ENCODE data around the gene AHCYL1. TPM values are rescaled to one million over a fixed set of nuclear protein-coding genes. Genes with fewer than 3 reads are reported as not detected.

Gene AHCYL1
- total RNA-seq, 1 experiment from 2014 or later, result 89.6 TPM

DNA sequence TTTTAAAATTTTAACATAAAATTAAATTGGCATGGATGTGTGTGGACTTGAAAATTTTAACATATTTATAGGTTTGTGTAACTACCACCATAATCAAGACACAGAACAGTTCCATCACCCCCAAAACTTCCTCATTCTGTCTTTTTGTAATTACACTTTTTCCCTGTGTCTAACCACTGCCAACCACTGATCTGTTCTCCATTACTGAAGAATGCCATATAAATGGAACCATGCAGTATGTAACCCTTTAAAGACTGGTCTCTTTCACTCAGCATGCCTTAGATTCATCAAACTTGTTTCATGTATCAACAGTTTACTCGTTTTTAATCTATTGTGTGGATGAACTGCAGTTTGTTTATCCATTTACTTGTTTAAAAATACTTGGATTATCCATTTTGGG lies 13.0 kb upstream of the AHCYL1 start:
- no peaks in the 10 kb centered on the region for H3K27me3 ChIP-seq (replicated peaks; ENCODE audit: insufficient read depth, low read depth, low read length, poor library complexity)
- CTCF ChIA-PET, result interaction anchor here (0.8 kb wide), 1 partner anchor 12 kb away, joined by 4 read pairs; no protein-coding TSS in a partner anchor
- no peak for DNase-seq (ENCODE audit: low spot score)
- no peaks in the 10 kb centered on the region for H3K36me3 ChIP-seq (ENCODE audit: insufficient read depth, low read length, poor library complexity, severe bottlenecking)
- intact Hi-C loops (cut with micrococcal nuclease; ENCODE audit: unreplicated experiment), result no loop called here
- H3K4me1 ChIP-seq (ENCODE audit: insufficient read depth, low read length, poor library complexity, severe bottlenecking), result no peaks in the 10 kb centered on the region
- no TSS peak for BruUV-seq (replicated peaks)
- H3K9me3 ChIP-seq (ENCODE audit: low read depth, low read length, poor library complexity, severe bottlenecking), result no peaks in the 10 kb centered on the region
- POLR2A ChIA-PET (ENCODE audit: low non-redundant PET), result interaction anchor here (0.6 kb wide), 1 partner anchor 63 kb away, joined by 4 read pairs; the partner anchor contains the start of gene STRIP1
- TF ChIP-seq CTCF (conservative IDR thresholded peaks at IDR 0.05; ENCODE audit: low read depth, low read length), result no peak
- no peak for TF ChIP-seq EZH2 (IDR thresholded peaks at IDR 0.05; ENCODE audit: borderline replicate concordance, low read depth, low read length, poor library complexity, severe bottlenecking)
- no peak overlapping the region for H3K4me3 ChIP-seq (ENCODE audit: low read depth, low read length, poor library complexity, severe bottlenecking)
- no peak overlapping the region for H3K27ac ChIP-seq (ENCODE audit: low read depth, low read length, poor library complexity, severe bottlenecking)

- H3K27ac ChIP-seq (ENCODE audit: low read depth, low read length, poor library complexity, severe bottlenecking), result no peak overlapping the region
- BruUV-seq (replicated peaks), result no TSS peak
Observed at GRCh38 chr1:109974191-109974590, 10.4 kb upstream of the AHCYL1 start.

DNA sequence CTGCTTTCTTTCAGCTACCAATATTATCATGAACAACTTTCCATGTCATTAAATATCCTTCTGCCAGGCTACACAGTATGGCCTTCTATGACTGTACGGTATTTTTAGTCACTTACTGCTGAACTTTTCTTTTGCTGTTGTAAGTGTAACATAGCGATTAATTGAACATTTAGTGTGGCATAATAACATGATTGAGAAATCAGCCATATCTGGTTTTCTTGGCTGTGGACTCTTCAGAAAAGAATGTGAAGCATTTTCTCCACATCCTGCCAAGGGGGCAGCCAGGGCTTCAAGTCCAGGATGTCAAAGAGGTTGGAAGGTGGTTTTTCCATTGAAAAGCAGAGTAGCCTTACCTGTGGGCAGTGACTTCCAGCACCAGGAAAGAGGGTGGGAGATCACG lies 8.8 kb upstream of the AHCYL1 start:
- POLR2A ChIA-PET (ENCODE audit: low non-redundant PET), result no interaction called here
- intact Hi-C loops (cut with micrococcal nuclease; ENCODE audit: unreplicated experiment), result no loop called here
- Histone ChIP-seq H3K4me3 (ENCODE audit: low read depth, low read length, poor library complexity, severe bottlenecking) (no peak overlapping the region), H3K27me3 (replicated peaks; ENCODE audit: insufficient read depth, low read depth, low read length, poor library complexity) (no peaks in the 10 kb centered on the region), H3K36me3 (ENCODE audit: insufficient read depth, low read length, poor library complexity, severe bottlenecking) (no peaks in the 10 kb centered on the region), H3K9me3 (ENCODE audit: low read depth, low read length, poor library complexity, severe bottlenecking) (no peaks in the 10 kb centered on the region), H3K27ac (ENCODE audit: low read depth, low read length, poor library complexity, severe bottlenecking) (no peak overlapping the region), H3K4me1 (ENCODE audit: insufficient read depth, low read length, poor library complexity, severe bottlenecking) (no peaks in the 10 kb centered on the region)
- no peak for DNase-seq (ENCODE audit: low spot score)
- TF ChIP-seq EZH2 (IDR thresholded peaks at IDR 0.05; ENCODE audit: borderline replicate concordance, low read depth, low read length, poor library complexity, severe bottlenecking) (no peak), CTCF (conservative IDR thresholded peaks at IDR 0.05; ENCODE audit: low read depth, low read length) (no peak)
- CTCF ChIA-PET, result interaction anchor here (1.0 kb wide), 1 partner anchor 9 kb away, joined by 3 read pairs; the partner anchor contains the start of gene AHCYL1
- no TSS peak for BruUV-seq (replicated peaks)

More at GRCh38 chr1:109974191-109974590, 10.4 kb upstream of the AHCYL1 start:
- TF ChIP-seq CTCF (conservative IDR thresholded peaks at IDR 0.05; ENCODE audit: low read depth, low read length) (no peak), EZH2 (IDR thresholded peaks at IDR 0.05; ENCODE audit: borderline replicate concordance, low read depth, low read length, poor library complexity, severe bottlenecking) (no peak)
- H3K36me3 ChIP-seq (ENCODE audit: insufficient read depth, low read length, poor library complexity, severe bottlenecking), result no peaks in the 10 kb centered on the region
- no peak overlapping the region for H3K4me3 ChIP-seq (ENCODE audit: low read depth, low read length, poor library complexity, severe bottlenecking)
- DNase-seq (ENCODE audit: low spot score), result no peak
- H3K9me3 ChIP-seq (ENCODE audit: low read depth, low read length, poor library complexity, severe bottlenecking), result no peaks in the 10 kb centered on the region
- ChIA-PET CTCF (no interaction called here), POLR2A (ENCODE audit: low non-redundant PET) (no interaction called here)
- H3K4me1 ChIP-seq (ENCODE audit: insufficient read depth, low read length, poor library complexity, severe bottlenecking), result no peaks in the 10 kb centered on the region
- intact Hi-C loops (cut with micrococcal nuclease; ENCODE audit: unreplicated experiment), result no loop called here
- H3K27me3 ChIP-seq (replicated peaks; ENCODE audit: insufficient read depth, low read depth, low read length, poor library complexity), result no peaks in the 10 kb centered on the region

Measured in A673 (cell line).